Naive thymus-derived CD4-positive, alpha-beta T cell (primary cell): ENCODE results near the gene SLC6A3. TPM values are rescaled to one million over a fixed set of nuclear protein-coding genes. Genes with fewer than 3 reads are reported as not detected.
A peak's percentile ranks its signal among the peaks of the same experiment; 100 is the strongest.

Experiments
- ATAC-seq: fragments of 150-1000 bp; cut with Tn5 transposase; 2 replicates; pipeline ENCODE4 v1.10.0; 2021; ENCODE audit warnings: mild to moderate bottlenecking, moderate library complexity
- CTCF ChIA-PET: fragments of 350-600 bp; sonication (Branson Sonifier 250); formaldehyde crosslinking; loops from one replicate; lab custom pipeline; 2021; ENCODE audit warnings: antibody characterized with exemption; lab: Charles Lee
- POLR2A ChIA-PET: fragments of 350-600 bp; sonication (Branson Sonifier 250); formaldehyde crosslinking; loops from one replicate; lab custom pipeline; 2021; ENCODE audit warnings: antibody characterized with exemption, inconsistent platforms; lab: Charles Lee
- DNase-seq, 9 donors: peaks; one replicate each; pipeline versions ENCODE4 v3.0.0 to v3.0.0-alpha.2; 2020 to 2022; ENCODE audit warnings: mixed read lengths in 1 of 9
- H3K27ac ChIP-seq: one replicate; pipeline ENCODE4 v1.7.0; 2013; ENCODE audit warnings: mild to moderate bottlenecking, low read depth, low read length, moderate library complexity
- H3K27me3 ChIP-seq, 2 donors: one replicate each; pipeline ENCODE4 v1.7.0; 2013; ENCODE audit warnings: low read length in 2 of 2, mild to moderate bottlenecking in 2 of 2, moderate library complexity in 2 of 2; ENCODE audit not compliant: control insufficient read depth in 2 of 2, insufficient read depth in 2 of 2
- H3K36me3 ChIP-seq, 3 experiments: 1 replicate in 2 of 3; 2 replicates in 1 of 3; pipeline ENCODE4 v1.7.0; 2013; ENCODE audit warnings: low read length in 3 of 3, mild to moderate bottlenecking in 3 of 3, moderate library complexity in 1 of 3; ENCODE audit not compliant: insufficient read depth in 3 of 3, control insufficient read depth in 2 of 3
- H3K4me1 ChIP-seq, 2 donors: one replicate each; pipeline ENCODE4 v1.7.0; 2013; ENCODE audit warnings: low read length in 2 of 2, mild to moderate bottlenecking in 2 of 2, moderate library complexity in 1 of 2; ENCODE audit not compliant: control insufficient read depth in 2 of 2, insufficient read depth in 2 of 2
- H3K4me3 ChIP-seq: 2 replicates; pipeline ENCODE4 v1.7.0; 2013; ENCODE audit warnings: mild to moderate bottlenecking, low read length
- H3K9me3 ChIP-seq, 3 experiments: 1 replicate in 2 of 3; 2 replicates in 1 of 3; pipeline ENCODE4 v1.7.0; 2013; ENCODE audit warnings: low read length in 3 of 3; ENCODE audit not compliant: control insufficient read depth in 2 of 3
- H3K27ac Mint-ChIP-seq, 9 donors: one replicate each; pipeline ENCODE4 v1.8.0; 2020 to 2022; ENCODE audit warnings: mixed read lengths in 9 of 9, mild to moderate bottlenecking in 8 of 9, moderate library complexity in 5 of 9, inconsistent platforms in 2 of 9
- H3K27me3 Mint-ChIP-seq, 5 donors: one replicate each; pipeline ENCODE4 v1.8.0; 2021 to 2022; ENCODE audit warnings: mixed read lengths in 5 of 5, mild to moderate bottlenecking in 1 of 5
- H3K36me3 Mint-ChIP-seq, 5 donors: one replicate each; pipeline ENCODE4 v1.8.0; 2020 to 2022; ENCODE audit warnings: mixed read lengths in 5 of 5, mild to moderate bottlenecking in 3 of 5, inconsistent platforms in 1 of 5
- H3K4me1 Mint-ChIP-seq, 7 donors: one replicate each; pipeline ENCODE4 v1.8.0; 2020 to 2022; ENCODE audit warnings: mixed read lengths in 7 of 7, mild to moderate bottlenecking in 3 of 7, inconsistent platforms in 1 of 7
- H3K4me3 Mint-ChIP-seq, 10 donors: one replicate each; pipeline ENCODE4 v1.8.0; 2020 to 2022; ENCODE audit warnings: mild to moderate bottlenecking in 10 of 10, mixed read lengths in 10 of 10, moderate library complexity in 6 of 10, inconsistent platforms in 2 of 10
- H3K9me3 Mint-ChIP-seq, 11 donors: one replicate each; pipeline ENCODE4 v1.8.0; 2020 to 2022; ENCODE audit warnings: mixed read lengths in 11 of 11, mild to moderate bottlenecking in 4 of 11, inconsistent platforms in 1 of 11, moderate library complexity in 1 of 11
- intact Hi-C, 2 donors: fragments of 100-400 bp; cut with micrococcal nuclease; formaldehyde crosslinking; loops; one replicate each; pipeline ENCODE4 v1.15.1; 2023
- polyA plus RNA-seq, 2 donors: library from polyadenylated mRNA; unstranded; fragments of 300-500 nt; fragmentation: Illumina TruSeq; gene quantifications; one replicate each; pipeline ENCODE4 v1.2.3, GENCODE V29; 2021
- total RNA-seq, 6 experiments: library from RNA in 5 of 6; stranded (reverse) in 5 of 6; gene quantifications; 1 replicate in 5 of 6; 2 replicates in 1 of 6; pipeline ENCODE4 v1.2.3 and lab custom pipeline; 2021 to 2026

The SLC6A3 gene
- total and polyA plus RNA-seq, 7 experiments from 2014 or later = 0.07 TPM; not detected in 6

GRCh38 chr5:1441166-1441865, 3.9 kb downstream of the SLC6A3 start:
- peaks cover 3 to 12% (median 7%) of the 10 kb centered on the region in 11 donors for H3K9me3 Mint-ChIP-seq
- CTCF ChIA-PET = no interaction called here
- DNase-seq (no peak), ATAC-seq (no peak)
- peaks cover 0 to 10% (median 0%) of the 10 kb centered on the region in 3 experiments for H3K9me3 ChIP-seq
- H3K27me3 ChIP-seq = no peaks in the 10 kb centered on the region
- peaks cover 0 to 11% (median 7%) of the 10 kb centered on the region in 7 donors for H3K4me1 Mint-ChIP-seq
- H3K4me3 Mint-ChIP-seq = no peak overlapping the region
- POLR2A ChIA-PET = no interaction called here
- H3K27ac ChIP-seq = no peak overlapping the region
- H3K4me3 ChIP-seq = no peak overlapping the region
- H3K27me3 Mint-ChIP-seq = peaks cover 22 to 71% (median 40%) of the 10 kb centered on the region in 5 donors
- no peaks in the 10 kb centered on the region for H3K4me1 ChIP-seq
- intact Hi-C loops = no loop called here
- H3K27ac Mint-ChIP-seq = no peak overlapping the region
- H3K36me3 Mint-ChIP-seq = peaks cover 0 to 6% (median 0%) of the 10 kb centered on the region in 5 donors
- H3K36me3 ChIP-seq = no peaks in the 10 kb centered on the region

DNA sequence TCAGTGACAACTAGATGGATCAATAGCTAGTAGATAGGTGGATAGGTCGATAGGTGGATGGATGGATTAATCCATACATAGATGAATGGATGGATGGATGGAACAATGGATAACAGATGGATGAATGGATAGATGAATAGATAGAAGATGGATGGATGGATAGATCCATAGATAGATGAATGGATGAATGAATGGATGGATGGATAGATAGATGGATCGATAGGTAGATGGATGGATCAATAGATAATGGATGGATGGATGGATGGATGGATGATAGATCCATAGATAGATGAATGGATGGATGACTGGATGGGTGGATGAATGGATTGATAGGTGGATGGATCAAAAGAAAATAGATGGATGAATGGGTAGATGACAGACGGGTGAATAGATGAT, 5.1 kb downstream of the SLC6A3 start:
- Histone ChIP-seq H3K27me3 (no peaks in the 10 kb centered on the region), H3K36me3 (no peaks in the 10 kb centered on the region), H3K4me1 (no peaks in the 10 kb centered on the region), H3K4me3 (no peak overlapping the region), H3K9me3 (peaks cover 0 to 10% (median 0%) of the 10 kb centered on the region in 3 experiments), H3K27ac (no peak overlapping the region)
- peaks cover 0 to 6% (median 0%) of the 10 kb centered on the region in 5 donors for H3K36me3 Mint-ChIP-seq
- no peak for ATAC-seq
- H3K27ac Mint-ChIP-seq = no peak overlapping the region
- peaks cover 21 to 71% (median 40%) of the 10 kb centered on the region in 5 donors for H3K27me3 Mint-ChIP-seq
- ChIA-PET CTCF (no interaction called here), POLR2A (no interaction called here)
- H3K4me1 Mint-ChIP-seq = peaks cover 0 to 11% (median 7%) of the 10 kb centered on the region in 7 donors
- intact Hi-C loops = no loop called here
- peaks cover 3 to 12% (median 7%) of the 10 kb centered on the region in 11 donors for H3K9me3 Mint-ChIP-seq
- no peak overlapping the region for H3K4me3 Mint-ChIP-seq
- DNase-seq = no peak

DNA sequence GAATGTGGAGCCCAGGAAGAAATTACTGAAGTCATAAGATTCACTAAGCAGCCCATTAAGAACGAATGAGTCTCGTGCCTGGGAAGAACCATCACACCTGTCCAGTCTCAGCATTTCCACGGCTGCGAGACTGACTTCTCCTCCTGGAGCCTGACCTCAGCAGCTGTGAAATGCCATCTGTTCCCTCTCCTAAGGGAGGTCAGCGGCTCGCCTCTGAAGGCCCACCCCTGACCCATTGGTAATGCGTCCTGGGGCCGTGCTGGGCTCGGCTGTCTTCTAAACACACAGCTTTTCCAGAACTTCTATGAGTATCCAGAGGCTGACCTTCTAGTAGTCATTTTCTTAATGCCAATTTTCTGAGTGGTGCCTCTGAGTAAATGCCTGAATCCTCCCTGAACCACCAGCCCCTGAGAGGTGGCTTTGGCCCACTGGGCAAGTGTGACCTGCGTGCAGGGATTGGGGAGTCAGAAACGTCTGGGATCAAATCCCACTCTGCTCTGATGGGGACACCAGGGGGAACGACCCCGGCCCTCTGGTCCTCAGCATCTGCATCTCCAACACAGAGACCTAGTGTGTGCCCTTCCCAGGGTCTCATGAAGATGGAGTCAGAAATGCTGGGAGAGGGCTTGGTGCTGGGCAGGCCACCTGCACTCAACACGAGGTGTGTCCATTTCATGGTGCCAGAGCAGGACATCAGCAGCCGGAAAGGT, 5.7 kb downstream of the SLC6A3 start:
- peaks cover 0 to 10% (median 0%) of the 10 kb centered on the region in 3 experiments for H3K9me3 ChIP-seq
- intact Hi-C loops = no loop called here
- no peak overlapping the region for H3K27ac ChIP-seq
- POLR2A ChIA-PET = no interaction called here
- Mint-ChIP-seq H3K4me3 (no peak overlapping the region), H3K27ac (no peak overlapping the region), H3K36me3 (peaks cover 0 to 6% (median 2%) of the 10 kb centered on the region in 5 donors), H3K9me3 (peaks cover 3 to 12% (median 7%) of the 10 kb centered on the region in 11 donors), H3K4me1 (peaks cover 0 to 9% (median 7%) of the 10 kb centered on the region in 7 donors), H3K27me3 (peaks cover 18 to 68% (median 40%) of the 10 kb centered on the region in 5 donors)
- CTCF ChIA-PET = interaction anchor here (0.5 kb wide), 1 partner anchor 180 kb away, joined by 6 read pairs; no protein-coding TSS in a partner anchor
- DNase-seq = no peak
- no peaks in the 10 kb centered on the region for H3K36me3 ChIP-seq
- H3K27me3 ChIP-seq = no peaks in the 10 kb centered on the region
- H3K4me1 ChIP-seq = no peaks in the 10 kb centered on the region
- no peak for ATAC-seq
- no peak overlapping the region for H3K4me3 ChIP-seq

- ChIA-PET POLR2A (no interaction called here), CTCF (interaction anchor here (0.5 kb wide), 1 partner anchor 181 kb away, joined by 6 read pairs; no protein-coding TSS in a partner anchor)
- H3K27ac ChIP-seq = no peak overlapping the region
- H3K36me3 ChIP-seq = no peaks in the 10 kb centered on the region
- peaks cover 3 to 13% (median 7%) of the 10 kb centered on the region in 11 donors for H3K9me3 Mint-ChIP-seq
- no peak overlapping the region for H3K27ac Mint-ChIP-seq
- no peaks in the 10 kb centered on the region for H3K27me3 ChIP-seq
- H3K4me1 ChIP-seq = no peaks in the 10 kb centered on the region
- peaks cover 0 to 7% (median 4%) of the 10 kb centered on the region in 5 donors for H3K36me3 Mint-ChIP-seq
- H3K27me3 Mint-ChIP-seq = peaks cover 12 to 61% (median 35%) of the 10 kb centered on the region in 5 donors
- H3K4me1 Mint-ChIP-seq = peaks cover 0 to 4% (median under 1%) of the 10 kb centered on the region in 7 donors
- H3K9me3 ChIP-seq = peaks cover 0 to 10% (median 0%) of the 10 kb centered on the region in 3 experiments
- DNase-seq = peak in 1 of 9 donors; percentile 1
- no peak overlapping the region for H3K4me3 Mint-ChIP-seq
- no peak for ATAC-seq
- intact Hi-C loops = no loop called here
- no peak overlapping the region for H3K4me3 ChIP-seq
Measured at GRCh38 chr5:1438871-1439270, 6.4 kb downstream of the SLC6A3 start.

- no peaks in the 10 kb centered on the region for H3K36me3 ChIP-seq
- H3K9me3 ChIP-seq = peaks cover 0 to 10% (median 0%) of the 10 kb centered on the region in 3 experiments
- H3K27me3 ChIP-seq = no peaks in the 10 kb centered on the region
- Mint-ChIP-seq H3K9me3 (peaks cover 6 to 17% (median 12%) of the 10 kb centered on the region in 11 donors), H3K4me1 (no peaks in the 10 kb centered on the region), H3K27ac (peak overlapping the region in 1 of 9 donors; percentile 48), H3K36me3 (peaks cover 0 to 13% (median 4%) of the 10 kb centered on the region in 5 donors), H3K4me3 (no peak overlapping the region), H3K27me3 (peaks cover 4 to 53% (median 32%) of the 10 kb centered on the region in 5 donors)
- no peak for ATAC-seq
- intact Hi-C loops = no loop called here
- DNase-seq = peak in 1 of 9 donors; percentile 1
- CTCF ChIA-PET = interaction anchor here (0.6 kb wide), 1 partner anchor 25 kb away, joined by 3 read pairs; no protein-coding TSS in a partner anchor
- POLR2A ChIA-PET = interaction anchor here (0.8 kb wide), 1 partner anchor 13 kb away, joined by 3 read pairs; no protein-coding TSS in a partner anchor
- no peaks in the 10 kb centered on the region for H3K4me1 ChIP-seq
- H3K4me3 ChIP-seq = no peak overlapping the region
- no peak overlapping the region for H3K27ac ChIP-seq
Measured at GRCh38 chr5:1437876-1438559, 7.2 kb downstream of the SLC6A3 start.

GRCh38 chr5:1437226-1437829, 7.9 kb downstream of the SLC6A3 start:
- ChIA-PET POLR2A (interaction anchor here (0.8 kb wide), 1 partner anchor 13 kb away, joined by 3 read pairs; no protein-coding TSS in a partner anchor), CTCF (interaction anchor here (0.6 kb wide), 1 partner anchor 24 kb away, joined by 3 read pairs; no protein-coding TSS in a partner anchor)
- Histone ChIP-seq H3K27ac (no peak overlapping the region), H3K27me3 (no peaks in the 10 kb centered on the region), H3K4me1 (no peaks in the 10 kb centered on the region), H3K4me3 (no peak overlapping the region), H3K36me3 (no peaks in the 10 kb centered on the region), H3K9me3 (peaks cover 0 to 10% (median 0%) of the 10 kb centered on the region in 3 experiments)
- Mint-ChIP-seq H3K4me1 (no peaks in the 10 kb centered on the region), H3K27ac (peak overlapping the region in 1 of 9 donors; percentile 48), H3K9me3 (peaks cover 6 to 18% (median 12%) of the 10 kb centered on the region in 11 donors), H3K4me3 (no peak overlapping the region), H3K27me3 (peaks cover 0 to 46% (median 27%) of the 10 kb centered on the region in 5 donors), H3K36me3 (peaks cover 0 to 13% (median 4%) of the 10 kb centered on the region in 5 donors)
- no peak for ATAC-seq
- DNase-seq = peak in 1 of 9 donors; percentile 1
- intact Hi-C loops = no loop called here
